Dermis microvascular lymphatic vessel endothelial cell (primary cell): ENCODE results near the gene CTU2. TPM values are rescaled to one million over a fixed set of nuclear protein-coding genes. Genes with fewer than 3 reads are reported as not detected.

Experiments used
- DNase-seq, 2 donors: peaks; one replicate each; pipeline versions ENCODE4 v3.0.0 to v3.0.0-alpha.2; 2010; ENCODE audit warnings: low read depth in 2 of 2
- total RNA-seq: library from RNA; depleted of rRNA; stranded (reverse); fragments of >200 nt; gene quantifications from 2 replicates; pipeline ENCODE4 v1.2.1, GENCODE V29; 2014

The CTU2 gene
- total RNA-seq, 1 donor from 2014 or later, result 10.8 TPM

DNA sequence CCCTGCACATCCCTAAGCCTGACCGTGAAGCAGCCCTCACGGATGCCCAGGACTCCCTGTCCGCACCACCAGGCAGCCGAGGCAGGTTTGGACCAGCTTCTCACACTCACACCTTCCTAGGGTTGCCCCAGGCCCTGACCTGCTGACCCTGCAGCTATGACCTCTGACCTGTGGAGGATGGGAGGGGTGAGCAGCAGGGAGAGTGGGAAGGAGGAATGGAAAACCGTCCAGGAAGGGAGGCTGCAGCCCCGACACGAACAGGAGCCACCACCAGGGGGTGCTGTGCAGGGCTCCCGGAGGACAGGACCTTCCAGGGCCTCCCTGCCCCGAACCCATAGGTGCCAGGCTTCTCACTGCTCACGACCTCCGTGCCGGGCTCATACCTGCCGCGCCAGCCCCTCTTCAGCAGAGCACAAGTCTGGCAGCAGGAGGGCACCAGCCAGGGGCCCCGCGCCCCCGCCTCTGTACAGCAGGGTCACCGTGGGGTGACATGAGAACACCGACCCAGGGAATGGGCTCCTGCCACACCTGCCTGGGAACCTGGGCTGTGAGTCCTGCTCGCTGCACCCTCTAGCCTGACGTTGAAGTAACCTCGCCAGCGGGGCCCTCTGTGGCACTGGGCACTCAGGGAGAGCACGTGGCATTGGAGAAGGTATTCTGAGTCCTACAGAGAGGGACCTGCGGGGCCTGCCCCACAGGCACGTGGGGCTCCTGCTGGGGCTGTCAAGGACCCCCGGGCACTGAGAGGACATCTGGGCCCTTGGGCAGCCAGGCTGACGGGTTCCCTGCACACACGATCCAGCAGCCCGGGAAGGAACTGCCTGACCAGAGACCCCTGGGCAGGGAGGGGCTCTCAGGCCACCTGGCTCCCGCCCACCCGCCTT, 37.6 kb downstream of the CTU2 start:
- DNase-seq, result peak; percentile 61 to 77

DNA sequence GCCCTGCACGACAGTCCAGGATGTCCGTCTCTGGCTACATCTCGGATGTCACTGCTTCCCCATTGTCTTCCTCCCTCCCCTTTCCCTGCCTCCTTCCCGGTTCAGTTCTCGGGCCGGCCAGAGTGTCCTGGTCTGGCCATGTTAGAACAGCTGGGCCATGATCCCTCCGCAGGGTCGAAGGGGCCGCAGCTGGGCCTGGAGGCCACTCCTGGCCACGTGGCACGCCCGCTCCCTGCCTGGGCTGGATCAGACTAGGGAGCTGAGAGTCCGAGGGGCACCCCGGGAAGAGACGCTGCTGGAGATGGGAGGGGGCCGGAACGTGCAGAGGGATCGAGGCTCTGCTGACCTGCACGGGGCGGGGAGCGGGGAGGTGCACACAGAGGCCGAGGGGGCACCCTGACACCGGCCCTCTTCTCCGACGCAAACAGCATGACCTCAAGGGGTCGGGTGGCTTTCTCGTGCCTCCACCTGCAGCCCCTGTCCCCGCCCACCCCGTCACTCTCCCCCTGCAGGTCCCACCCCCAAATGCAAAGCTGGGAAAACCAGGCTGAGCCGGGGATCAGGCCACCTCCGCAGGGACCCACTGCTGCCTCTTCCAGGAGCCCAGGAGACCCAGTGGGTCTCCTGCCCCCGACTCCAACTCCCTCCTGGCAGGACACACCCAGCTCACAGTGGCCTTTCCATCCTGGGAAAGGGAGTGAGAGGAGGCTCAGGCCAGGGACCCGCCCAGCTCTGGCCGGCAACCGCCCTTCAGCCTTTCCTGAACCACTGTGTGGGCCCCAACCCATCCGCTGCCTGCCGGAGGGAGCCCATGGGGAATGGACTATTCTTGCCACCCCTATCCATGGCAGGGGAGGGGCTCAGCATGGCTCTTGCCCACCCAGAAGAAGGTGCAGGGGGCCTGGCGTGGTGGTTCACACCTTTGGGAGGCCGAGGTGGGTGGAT, 38.5 kb downstream of the CTU2 start:
- no peak for DNase-seq

DNA sequence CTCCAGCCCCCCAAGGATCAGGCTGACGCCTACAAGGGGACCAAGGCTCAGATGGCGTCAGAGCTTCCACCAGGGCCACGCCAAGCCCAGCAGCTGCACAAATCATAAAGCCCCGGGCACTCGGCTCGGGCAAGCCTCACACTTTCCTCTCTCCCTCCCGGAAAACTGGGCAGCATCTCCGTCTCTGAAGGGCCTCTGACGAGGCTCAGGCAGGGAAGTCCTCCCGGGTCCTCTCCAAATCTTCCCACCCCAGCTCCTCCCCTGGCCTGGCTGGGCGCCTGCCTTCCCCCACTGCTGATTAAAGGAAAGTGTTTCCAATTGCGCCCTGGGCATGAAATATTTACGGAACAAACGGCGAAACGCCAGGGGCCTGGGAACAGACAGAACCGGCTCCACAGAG, 40.2 kb downstream of the CTU2 start:
- DNase-seq, result no peak

DNA sequence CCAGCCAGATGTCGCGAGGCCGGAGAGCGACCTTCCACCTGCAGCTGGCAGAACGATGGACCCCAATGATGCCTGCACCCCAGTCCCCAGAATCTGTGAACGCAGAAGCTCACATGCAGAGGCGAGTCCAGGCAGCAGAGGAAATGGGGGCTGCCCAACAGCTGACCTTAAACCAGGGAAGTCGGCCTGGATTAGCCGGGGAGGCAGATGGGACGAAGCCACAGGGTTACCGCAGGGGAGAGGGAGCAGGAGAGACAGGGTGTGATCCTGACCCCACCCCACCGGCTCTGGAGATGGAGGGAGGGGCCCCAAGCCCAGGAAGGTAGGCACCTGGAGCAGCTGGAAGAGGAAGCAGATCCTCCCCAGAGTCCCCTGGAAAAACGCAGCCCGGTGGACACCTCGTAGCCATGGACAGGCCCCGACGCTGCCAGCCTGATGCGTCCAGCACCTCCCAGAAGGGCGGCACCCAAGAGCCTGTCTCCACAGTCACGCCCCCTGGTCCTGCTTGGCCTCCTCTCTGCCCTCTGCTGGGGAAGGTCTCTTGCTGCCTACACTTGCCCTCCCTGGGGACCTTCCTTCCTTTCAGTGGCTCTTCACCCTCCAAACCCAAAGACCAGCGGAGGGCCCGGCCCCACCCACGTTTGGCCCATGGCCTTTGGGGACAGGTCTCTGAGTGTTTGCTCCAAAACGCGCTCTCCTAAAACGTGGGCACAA, 41.4 kb downstream of the CTU2 start:
- DNase-seq, result no peak

DNA sequence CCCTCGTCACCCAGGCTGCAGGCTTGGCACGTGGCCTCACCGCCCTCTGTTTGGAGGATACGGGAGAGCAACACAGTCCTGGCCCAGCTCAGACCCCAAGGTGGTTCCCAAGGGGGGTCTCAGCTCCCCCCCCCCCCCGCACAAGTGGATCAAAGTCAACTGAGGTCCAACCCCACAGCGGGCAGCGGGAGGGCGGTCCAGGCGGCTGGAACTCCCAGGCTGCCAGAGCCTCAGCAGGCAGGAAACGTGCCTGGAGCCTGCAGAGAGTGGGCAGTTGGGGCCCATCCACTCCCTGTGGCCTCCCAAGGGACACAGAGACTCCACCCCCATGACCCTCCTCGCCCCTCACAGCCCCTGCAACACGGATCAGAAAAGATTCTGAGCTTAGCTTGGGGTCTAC, 42.1 kb downstream of the CTU2 start:
- no peak for DNase-seq

DNA sequence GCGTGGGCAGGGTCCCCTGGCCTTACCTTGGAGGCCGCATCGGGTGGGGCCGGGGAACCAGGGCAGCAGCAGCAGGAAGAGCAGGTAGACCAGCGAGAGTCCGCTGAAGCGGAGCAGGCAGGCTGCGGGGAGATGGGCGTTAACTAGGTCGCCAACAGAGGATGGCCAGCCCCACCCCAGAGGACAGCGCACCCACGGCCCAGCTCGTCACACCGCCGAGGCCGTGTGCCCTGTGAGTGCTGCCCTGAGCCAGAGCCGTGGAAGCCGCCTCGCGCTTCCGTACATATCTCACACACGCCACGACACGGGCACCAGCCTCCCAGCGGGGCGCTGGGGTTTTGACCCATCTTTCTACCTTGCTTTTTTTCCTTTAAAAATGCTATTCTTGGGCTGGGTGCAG, 43.1 kb downstream of the CTU2 start:
- DNase-seq, result no peak

DNA sequence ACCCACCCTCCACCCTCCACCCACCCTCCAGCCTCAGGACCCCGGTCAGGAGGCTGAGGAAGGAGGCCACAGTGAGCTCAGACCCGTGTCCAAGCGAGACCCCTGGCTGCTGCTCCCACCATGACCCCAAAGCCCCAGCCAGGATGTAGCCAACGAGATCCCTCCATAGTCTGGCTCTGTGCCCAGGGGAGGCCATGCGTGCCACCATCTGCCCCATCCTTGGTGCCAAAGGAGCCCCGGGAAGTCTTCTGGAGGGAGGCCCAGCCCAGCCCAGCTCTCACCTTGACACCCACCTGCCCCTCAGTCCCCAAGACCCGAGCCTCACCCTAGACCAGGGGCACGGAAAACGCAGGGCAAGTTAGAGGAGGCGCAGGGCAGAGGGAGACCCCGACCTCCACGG, 44.6 kb downstream of the CTU2 start:
- DNase-seq, result no peak

DNA sequence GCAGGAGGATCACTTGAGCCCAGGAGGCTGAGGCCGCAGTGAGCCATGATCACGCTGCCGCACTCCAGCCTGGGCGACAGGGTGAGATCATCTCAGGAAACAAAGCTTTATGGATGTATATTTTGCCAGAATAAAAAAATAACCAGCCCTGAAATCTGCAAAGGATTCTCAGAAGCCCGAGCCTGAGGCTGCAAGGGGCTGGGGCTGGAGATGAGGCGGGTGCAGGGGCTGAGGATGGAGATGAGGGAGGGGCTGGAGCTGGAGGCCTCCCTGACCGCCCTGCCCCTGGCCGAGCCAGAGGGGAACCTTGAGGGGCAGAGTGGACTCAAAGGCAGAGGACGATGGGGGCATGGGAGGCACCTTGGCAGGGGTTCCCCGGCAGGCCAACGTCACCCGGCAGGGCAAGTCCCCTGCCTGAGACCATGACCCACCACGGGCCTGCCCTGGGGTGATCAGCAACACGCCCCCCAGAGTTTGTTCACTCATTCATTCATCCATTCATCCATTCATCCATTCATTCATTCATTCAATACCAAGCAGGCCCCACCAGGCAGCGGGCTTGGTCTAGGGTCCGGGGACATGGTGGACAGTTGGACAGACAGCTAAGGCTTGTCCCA, 46.2 kb downstream of the CTU2 start:
- DNase-seq, result no peak

DNA sequence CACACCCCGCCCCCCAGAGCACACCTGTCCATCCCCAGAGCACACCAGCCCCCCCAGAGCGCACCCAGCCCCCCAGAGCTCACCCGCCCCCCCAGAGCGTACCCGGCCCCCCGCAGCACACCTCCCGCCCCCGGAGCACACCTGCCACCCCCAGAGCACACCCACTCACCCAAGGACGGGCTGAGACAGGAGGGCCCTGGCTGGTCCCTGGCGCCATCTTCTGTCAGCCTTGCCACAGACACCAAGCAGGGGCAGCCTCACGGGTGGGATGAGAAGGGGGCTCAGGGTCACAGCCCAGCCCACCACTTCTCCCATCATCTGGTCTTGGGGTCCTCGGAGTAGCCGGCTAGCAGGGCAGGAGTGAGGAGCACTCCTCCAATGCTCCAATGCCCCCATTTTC, 46.9 kb downstream of the CTU2 start:
- DNase-seq, result no peak

DNA sequence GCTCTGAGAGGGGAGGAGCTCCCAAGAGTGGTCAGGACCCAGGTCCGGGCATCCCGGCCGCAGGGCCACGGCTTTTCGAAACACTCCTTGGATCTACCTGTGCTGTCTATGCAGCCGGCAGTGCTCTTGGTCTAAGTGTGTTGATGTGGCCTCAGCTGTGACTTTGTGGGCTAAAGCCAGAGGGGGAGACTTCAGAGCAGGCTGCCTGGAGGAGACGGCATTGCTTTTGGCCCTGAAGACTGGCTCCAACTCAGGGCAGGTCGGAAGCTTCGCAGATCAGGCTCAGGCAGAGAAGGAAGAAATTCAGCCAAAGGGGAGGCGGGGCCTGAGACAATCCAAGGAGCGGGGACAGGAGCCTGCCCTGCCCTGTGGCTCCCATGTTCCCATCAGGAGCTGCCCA, 47.3 kb downstream of the CTU2 start:
- no peak for DNase-seq

DNA sequence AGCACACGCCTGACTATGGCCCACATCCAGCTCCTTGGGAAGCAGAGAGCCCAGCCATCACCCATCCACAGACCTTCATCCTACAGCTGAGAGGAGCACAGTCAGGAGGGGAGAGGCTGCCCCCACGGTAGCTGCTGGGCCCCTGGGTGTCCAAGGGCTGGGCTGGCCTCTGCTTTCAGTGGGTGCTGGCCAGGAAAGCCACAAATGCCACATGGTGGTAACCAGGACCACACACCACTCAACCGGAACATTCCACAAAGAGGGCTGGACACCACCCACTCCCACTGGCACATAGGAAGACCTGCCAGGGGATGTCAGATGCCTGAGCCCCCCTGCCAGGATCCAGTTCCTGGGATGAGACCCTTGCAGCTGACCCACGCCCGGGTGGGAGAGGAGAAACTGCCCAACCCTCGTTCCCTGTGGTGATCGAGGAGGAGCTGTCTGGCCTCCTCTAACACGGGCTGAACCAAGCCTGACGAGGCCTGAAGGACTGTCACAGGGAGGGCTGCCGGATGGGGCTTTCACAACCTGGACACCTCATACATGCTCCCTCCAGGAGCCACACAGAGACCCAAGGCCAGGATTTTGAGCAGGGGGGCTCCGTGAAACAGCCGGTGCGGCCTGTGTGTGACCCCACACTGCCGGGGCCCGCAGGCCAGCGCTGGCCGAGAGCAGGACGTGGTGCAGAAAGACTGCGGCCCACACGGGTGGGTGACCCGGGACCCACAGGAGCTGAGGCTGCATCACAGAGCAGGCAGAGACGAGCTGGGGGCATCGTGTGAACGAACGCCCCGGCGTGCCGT, 48.0 kb downstream of the CTU2 start:
- no peak for DNase-seq

DNA sequence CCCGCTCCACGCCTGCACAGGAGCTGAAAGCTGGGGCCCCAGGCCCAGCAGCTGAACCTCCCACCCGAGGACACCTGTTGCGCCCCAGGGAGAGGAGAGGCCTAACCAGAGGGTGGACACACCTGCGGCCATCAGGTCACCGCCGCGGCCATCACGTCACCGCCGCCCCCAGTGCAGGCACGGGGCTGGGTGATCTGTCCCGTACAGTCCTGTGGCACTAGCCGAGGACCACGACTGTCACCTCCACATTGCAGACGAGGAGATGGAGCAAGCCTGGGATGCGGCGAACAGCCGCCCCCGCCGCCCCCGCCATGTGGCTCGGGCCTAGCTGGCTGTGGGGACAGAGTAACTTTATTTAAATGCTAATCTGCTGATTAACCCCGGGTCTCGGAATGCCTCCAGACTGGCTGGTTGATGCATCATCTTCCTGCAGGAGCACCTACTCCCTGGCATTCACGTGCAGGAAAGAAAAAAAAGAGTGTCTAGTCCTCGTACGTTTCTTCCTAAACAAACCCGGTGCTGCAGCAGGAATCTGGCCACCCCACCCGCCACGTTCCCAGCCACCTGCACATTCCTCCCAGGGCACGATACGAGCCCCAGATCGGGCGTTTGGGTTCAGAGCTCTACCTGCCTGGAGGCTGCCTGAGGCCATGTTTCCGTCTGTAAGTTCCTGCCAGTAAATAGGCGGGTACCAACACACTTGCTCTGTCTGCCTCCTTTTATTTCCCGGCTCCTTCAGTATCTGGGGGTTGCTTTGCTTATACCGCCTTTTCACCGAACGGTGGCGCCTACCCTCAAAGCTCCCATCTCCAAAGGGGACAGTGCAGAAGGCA, 48.8 kb downstream of the CTU2 start:
- peak in 1 of 2 donors; percentile 57 for DNase-seq

DNA sequence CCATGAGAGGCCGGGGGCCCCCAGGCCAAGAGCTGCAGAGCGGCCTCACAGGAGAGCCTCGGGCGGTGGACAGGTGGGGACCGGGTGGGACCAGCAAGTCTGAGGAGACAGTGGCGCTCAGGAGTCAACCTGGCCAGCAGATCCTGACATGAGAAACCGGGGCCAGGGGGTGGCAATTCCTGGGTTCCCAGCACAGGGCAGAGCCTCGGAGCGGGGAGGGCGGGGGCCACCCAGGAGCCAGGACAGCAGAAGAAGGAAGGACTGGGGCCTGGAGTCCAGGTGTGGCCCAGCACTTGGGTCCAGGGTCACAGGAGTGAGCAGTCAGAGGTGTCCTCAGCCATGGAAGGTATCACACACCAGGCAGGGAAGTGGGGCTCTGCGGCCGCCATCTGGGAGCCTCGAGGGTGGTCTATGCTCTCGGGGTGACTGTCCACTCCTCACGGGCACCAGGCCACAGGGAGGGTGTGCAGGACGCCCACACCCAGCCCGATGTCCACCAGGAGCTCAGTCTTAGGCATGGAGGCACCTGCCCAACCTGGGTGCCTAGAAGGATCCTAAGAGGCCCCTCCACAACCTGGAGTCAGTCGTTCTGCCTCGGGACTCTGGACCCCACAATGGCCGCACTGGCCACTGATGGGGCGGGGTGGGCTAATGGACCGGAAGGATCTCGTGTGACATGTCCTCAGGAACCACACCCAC, 49.6 kb downstream of the CTU2 start:
- no peak for DNase-seq

DNA sequence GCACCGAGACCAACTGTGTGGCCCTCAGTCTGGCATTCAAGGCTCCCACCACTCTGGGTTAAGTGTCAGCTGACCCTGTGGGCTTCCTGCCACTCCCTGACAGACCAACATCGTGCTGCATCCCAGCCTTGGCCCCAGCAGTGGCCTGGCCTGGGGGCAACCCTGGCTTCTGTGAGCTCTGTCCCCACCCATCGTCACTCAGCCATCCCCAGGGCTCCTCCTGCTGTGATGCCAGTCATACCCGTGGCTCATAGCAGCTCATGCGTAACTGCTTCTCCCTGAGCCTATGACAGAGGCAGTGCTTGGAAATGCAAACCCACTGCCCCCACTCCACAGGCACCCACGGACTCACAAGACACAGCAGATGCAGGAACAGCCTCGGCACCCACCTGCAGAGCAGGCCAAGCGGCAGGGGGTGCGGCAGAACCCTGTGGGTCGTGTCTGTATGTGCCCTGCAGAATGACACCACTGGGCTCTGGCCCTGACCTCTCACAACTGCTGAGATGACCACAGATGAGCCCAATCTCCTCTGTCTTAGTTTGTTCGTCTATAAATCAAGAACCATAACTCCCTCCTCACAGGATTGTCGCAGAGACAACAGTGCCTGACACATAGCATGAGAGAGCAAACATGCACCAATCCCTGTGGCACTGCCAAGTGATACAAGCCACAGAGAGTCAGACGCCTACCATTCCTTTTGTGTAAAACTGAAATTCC, 52.1 kb downstream of the CTU2 start:
- no peak for DNase-seq

DNA sequence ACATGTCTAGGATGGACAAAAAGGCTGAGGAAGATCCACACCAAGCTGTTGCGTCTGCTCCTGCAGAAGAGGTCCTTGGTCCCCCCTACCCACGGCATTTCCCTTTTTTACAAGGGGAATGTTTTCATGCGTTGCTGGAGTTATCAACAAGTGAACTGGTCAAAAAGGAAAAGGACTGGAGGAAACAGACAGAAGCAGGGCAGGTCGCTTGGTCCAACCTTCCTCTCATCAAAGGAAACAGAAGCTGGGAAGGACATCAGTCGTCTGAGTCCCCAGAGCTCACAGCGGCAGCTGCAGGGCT, 52.6 kb downstream of the CTU2 start:
- DNase-seq, result no peak

DNA sequence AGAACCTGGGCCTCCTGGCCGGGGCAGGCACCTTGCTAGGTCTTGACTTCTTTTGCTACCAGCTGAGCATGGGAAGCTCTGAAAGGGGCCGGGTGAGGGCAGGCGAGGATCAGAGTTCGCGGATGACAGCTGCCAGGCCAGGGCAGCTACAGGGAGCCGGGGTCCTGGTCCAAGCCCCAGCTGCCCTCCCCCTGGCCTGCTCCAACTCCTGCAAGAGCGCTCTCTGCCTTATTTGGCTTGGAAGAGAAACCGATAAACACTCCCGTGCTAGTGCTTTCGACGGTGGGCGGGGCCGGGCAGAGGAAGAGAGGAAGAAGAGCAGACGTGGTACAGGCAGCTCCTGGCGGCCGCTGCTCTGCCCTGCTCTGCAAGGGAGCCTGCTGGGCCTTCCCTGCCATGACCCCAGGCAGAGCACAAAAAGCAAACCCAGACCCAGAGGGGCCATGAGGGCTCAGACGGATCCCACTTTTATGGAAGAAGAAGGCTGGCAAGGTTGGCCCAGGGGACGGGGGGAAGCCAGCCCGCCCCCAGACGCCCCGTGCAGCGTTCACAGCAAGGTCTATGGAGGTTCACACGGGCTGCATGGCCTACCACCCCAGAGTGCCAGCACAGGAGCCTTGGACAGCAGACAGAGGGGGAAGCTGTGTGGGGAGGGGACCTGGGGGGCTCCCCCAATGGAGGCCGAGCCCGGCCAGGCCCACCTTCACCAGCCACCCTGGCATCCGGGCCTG, 53.1 kb downstream of the CTU2 start:
- peak; percentile 65 to 67 for DNase-seq

DNA sequence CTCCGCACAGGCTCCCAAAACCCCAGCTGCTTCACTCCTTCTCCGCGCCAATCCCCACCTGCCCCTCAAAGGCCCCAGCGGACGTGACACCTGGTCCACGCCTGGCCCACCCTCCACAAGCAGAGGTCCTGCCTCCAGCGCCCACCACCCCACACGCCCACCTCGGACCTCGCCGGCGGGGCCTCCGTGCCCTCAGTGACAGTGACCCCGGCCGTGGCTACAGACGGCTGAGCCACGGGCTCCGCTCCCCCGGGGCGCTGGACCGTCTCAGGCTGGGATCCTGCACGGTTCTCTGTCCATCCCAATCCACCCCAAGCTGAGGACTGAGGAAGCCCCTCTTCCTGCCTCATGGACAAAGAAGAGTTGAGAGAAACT, 53.7 kb downstream of the CTU2 start:
- DNase-seq, result no peak
